Hematopoietic multipotent progenitor cell treated with erythropoietin and hydrocortisone succinate and interleukin-3 and kit ligand, for 8 days (in vitro differentiated cells): ENCODE data around the gene TBX6.
"Not testable (repeated sequence)": the region's sequence is repeated elsewhere in the genome, so short reads cannot be mapped to it uniquely, and the experiment has no call there.

Experiments
- DNase-seq: peaks from one replicate; pipeline ENCODE4 v3.0.0-alpha.2; 2015

TBX6 gene

GRCh38 chr16:30065102-30065942, 26.4 kb downstream of the TBX6 start, which contains the start of gene ALDOA:
TSS of gene ALDOA (plus strand) at chr16:30065760. CDS start at chr16:30066898, 1,138 bp downstream.
- DNase-seq, result peak; percentile 96

- DNase-seq, result no peak
These were observed 27.0 kb downstream of the TBX6 start for GRCh38 chr16:30064729-30065101.

GRCh38 chr16:30063893-30064728, 27.6 kb downstream of the TBX6 start:
- DNase-seq, result peak; percentile 79

GRCh38 chr16:30063278-30063892, 28.3 kb downstream of the TBX6 start:
- DNase-seq, result no peak

- no peak for DNase-seq
These were observed 30.7 kb downstream of the TBX6 start for GRCh38 chr16:30060836-30061554.

- DNase-seq, result no peak
These were observed 31.4 kb downstream of the TBX6 start for GRCh38 chr16:30060346-30060745.

GRCh38 chr16:30054959-30055553, 36.7 kb downstream of the TBX6 start:
- DNase-seq, result peak; percentile 60

GRCh38 chr16:30054451-30054850, 37.3 kb downstream of the TBX6 start:
- DNase-seq, result no peak

- DNase-seq, result no peak
These were observed 38.2 kb downstream of the TBX6 start for GRCh38 chr16:30053376-30054015.

GRCh38 chr16:30052671-30053372, 38.9 kb downstream of the TBX6 start:
- DNase-seq, result peak; percentile 90

GRCh38 chr16:30051518-30051917, 40.2 kb downstream of the TBX6 start:
- DNase-seq, result no peak

- DNase-seq, result no peak
These were observed 41.9 kb downstream of the TBX6 start for GRCh38 chr16:30049871-30050270.

- no peak for DNase-seq
These were observed 45.1 kb downstream of the TBX6 start for GRCh38 chr16:30046588-30046987.

- DNase-seq, result no peak
These were observed 45.5 kb downstream of the TBX6 start for GRCh38 chr16:30046178-30046577.

- DNase-seq, result peak; percentile 65
These were observed 49.9 kb downstream of the TBX6 start for GRCh38 chr16:30041841-30042240.

- DNase-seq, result not testable (repeated sequence)
These were observed 51.0 kb downstream of the TBX6 start for GRCh38 chr16:30040690-30041089.

- no peak for DNase-seq
These were observed 51.5 kb downstream of the TBX6 start for GRCh38 chr16:30040221-30040620.
